ENCODE results near the gene MLPH. TPM values are rescaled to one million over a fixed set of nuclear protein-coding genes. Genes with fewer than 3 reads are reported as not detected.
A peak's percentile ranks its signal among the peaks of the same experiment; 100 is the strongest.
"Not testable (repeated sequence)": the region's sequence is repeated elsewhere in the genome, so short reads cannot be mapped to it uniquely, and the experiment has no call there.

MLPH gene
- total RNA-seq, 1 donor: 0.54 TPM

GRCh38 chr2:237577458-237577857 is 90.4 kb downstream of the MLPH start:
- no peak for DNase-seq (ENCODE audit: low read depth in 2 of 3, low spot score in 2 of 3)

GRCh38 chr2:237577956-237578870 is 91.2 kb downstream of the MLPH start:
- no peak for DNase-seq (ENCODE audit: low read depth in 2 of 3, low spot score in 2 of 3)

- no peak for DNase-seq (ENCODE audit: low read depth in 2 of 3, low spot score in 2 of 3)
Observed at GRCh38 chr2:237581326-237581725, 94.3 kb downstream of the MLPH start.

GRCh38 chr2:237581751-237582746 is 95.0 kb downstream of the MLPH start:
- peak in 2 of 3 donors; percentile 84 to 93 for DNase-seq (ENCODE audit: low read depth in 2 of 3, low spot score in 2 of 3)

GRCh38 chr2:237583385-237584295 is 96.6 kb downstream of the MLPH start:
- DNase-seq (ENCODE audit: low read depth in 2 of 3, low spot score in 2 of 3): no peak

GRCh38 chr2:237585590-237586221 is 98.7 kb downstream of the MLPH start:
- no peak for DNase-seq (ENCODE audit: low read depth in 2 of 3, low spot score in 2 of 3)

- DNase-seq (ENCODE audit: low read depth in 2 of 3, low spot score in 2 of 3): no peak
Observed at GRCh38 chr2:237588044-237588696, 101.1 kb downstream of the MLPH start.

GRCh38 chr2:237590272-237591140 is 103.5 kb downstream of the MLPH start, which contains the start of gene RAB17:
RAB17 (minus strand) TSS chr2:237590734; CDS start chr2:237586154, 4,580 bp downstream.
- DNase-seq (ENCODE audit: low read depth in 2 of 3, low spot score in 2 of 3): no peak

- DNase-seq (ENCODE audit: low read depth in 2 of 3, low spot score in 2 of 3): peak in 1 of 3 donors; percentile 46
Observed at GRCh38 chr2:237591141-237591881, 104.3 kb downstream of the MLPH start.

GRCh38 chr2:237592425-237592980 is 105.5 kb downstream of the MLPH start:
- DNase-seq (ENCODE audit: low read depth in 2 of 3, low spot score in 2 of 3): no peak

- no peak for DNase-seq (ENCODE audit: low read depth in 2 of 3, low spot score in 2 of 3)
Observed at GRCh38 chr2:237593036-237593435, 106.0 kb downstream of the MLPH start.

- DNase-seq (ENCODE audit: low read depth in 2 of 3, low spot score in 2 of 3): no peak
Observed at GRCh38 chr2:237593596-237594320, 106.7 kb downstream of the MLPH start.

GRCh38 chr2:237594514-237594871 is 107.4 kb downstream of the MLPH start:
- DNase-seq (ENCODE audit: low read depth in 2 of 3, low spot score in 2 of 3): no peak

- DNase-seq (ENCODE audit: low read depth in 2 of 3, low spot score in 2 of 3): not testable (repeated sequence)
Observed at GRCh38 chr2:237595829-237596519, 108.9 kb downstream of the MLPH start.

GRCh38 chr2:237596520-237597195 is 109.6 kb downstream of the MLPH start:
- DNase-seq (ENCODE audit: low read depth in 2 of 3, low spot score in 2 of 3): no peak

All from hematopoietic multipotent progenitor cell (in vitro differentiated cells).